Immature natural killer cell (primary cell): ENCODE results near the gene DOCK3. TPM values are rescaled to one million over a fixed set of nuclear protein-coding genes. Genes with fewer than 3 reads are reported as not detected.

Experiments
- DNase-seq, 3 donors: peaks; one replicate each; pipeline ENCODE4 v3.0.0; 2022; ENCODE audit warnings: mixed read lengths in 1 of 3
- H3K27ac Mint-ChIP-seq, 6 donors: one replicate each; pipeline ENCODE4 v1.8.0; 2020; ENCODE audit warnings: mixed read lengths in 6 of 6, mild to moderate bottlenecking in 5 of 6, inconsistent platforms in 4 of 6, moderate library complexity in 3 of 6
- H3K27me3 Mint-ChIP-seq, 3 donors: one replicate each; pipeline ENCODE4 v1.8.0; 2020 to 2021; ENCODE audit warnings: low read depth in 3 of 3, mild to moderate bottlenecking in 3 of 3, mixed read lengths in 3 of 3, moderate library complexity in 3 of 3, inconsistent platforms in 1 of 3
- H3K36me3 Mint-ChIP-seq, 3 donors: one replicate each; pipeline ENCODE4 v1.8.0; 2020; ENCODE audit warnings: mixed read lengths in 3 of 3, inconsistent platforms in 2 of 3, mild to moderate bottlenecking in 2 of 3
- H3K4me1 Mint-ChIP-seq, 2 donors: one replicate each; pipeline ENCODE4 v1.8.0; 2020; ENCODE audit warnings: inconsistent platforms in 2 of 2, mild to moderate bottlenecking in 2 of 2, mixed read lengths in 2 of 2, moderate library complexity in 1 of 2
- H3K4me3 Mint-ChIP-seq, 5 donors: one replicate each; pipeline ENCODE4 v1.8.0; 2020; ENCODE audit warnings: mild to moderate bottlenecking in 5 of 5, mixed read lengths in 5 of 5, inconsistent platforms in 3 of 5, moderate library complexity in 3 of 5
- H3K9me3 Mint-ChIP-seq, 6 donors: one replicate each; pipeline ENCODE4 v1.8.0; 2020; ENCODE audit warnings: mild to moderate bottlenecking in 6 of 6, mixed read lengths in 6 of 6, inconsistent platforms in 4 of 6, moderate library complexity in 3 of 6
- polyA plus RNA-seq, 3 donors: library from polyadenylated mRNA; unstranded; fragments of 300-500 nt; fragmentation: Illumina TruSeq; gene quantifications; one replicate each; pipeline ENCODE4 v1.2.3, GENCODE V29; 2021

The DOCK3 gene
- polyA plus RNA-seq, 3 donors from 2014 or later = 0.06 to 0.08 TPM; not detected in 1

GRCh38 chr3:50983887-50984286, 309.2 kb downstream of the DOCK3 start:
- no peak overlapping the region for H3K27ac Mint-ChIP-seq
- DNase-seq = no peak
- H3K4me3 Mint-ChIP-seq = no peak overlapping the region
- H3K4me1 Mint-ChIP-seq = peaks cover 0 to 2% of the 10 kb centered on the region in 2 donors
- peaks cover 0 to 9% (median 3%) of the 10 kb centered on the region in 6 donors for H3K9me3 Mint-ChIP-seq
- H3K36me3 Mint-ChIP-seq = peaks cover 0 to 4% (median 3%) of the 10 kb centered on the region in 3 donors
- H3K27me3 Mint-ChIP-seq = peaks cover 2 to 3% (median 3%) of the 10 kb centered on the region in 3 donors

DNA sequence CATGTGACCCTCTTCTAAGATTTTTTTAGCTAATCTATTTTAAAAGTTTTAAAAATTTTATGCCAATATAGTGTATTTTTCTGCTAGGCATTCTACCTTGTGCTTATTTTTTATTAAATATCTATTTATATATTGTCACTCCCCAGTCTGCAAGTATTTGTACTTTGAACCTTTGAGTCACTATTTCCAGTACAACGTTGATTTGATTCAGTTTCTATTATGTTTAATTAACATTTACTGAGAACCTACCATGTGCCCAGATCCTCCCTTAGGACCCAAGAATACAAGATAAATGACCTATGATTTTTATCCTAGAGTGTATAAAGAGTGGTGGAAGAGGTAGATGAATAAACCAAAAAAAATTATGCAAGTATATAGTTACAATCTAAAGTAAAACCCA, 311.2 kb downstream of the DOCK3 start:
- Mint-ChIP-seq H3K27ac (no peak overlapping the region), H3K9me3 (peaks cover 5 to 27% (median 15%) of the 10 kb centered on the region in 6 donors), H3K4me3 (no peak overlapping the region), H3K36me3 (peaks cover 0 to 19% (median 6%) of the 10 kb centered on the region in 3 donors), H3K27me3 (peaks cover 0 to 4% (median 0%) of the 10 kb centered on the region in 3 donors), H3K4me1 (peaks cover 0 to 2% of the 10 kb centered on the region in 2 donors)
- no peak for DNase-seq

DNA sequence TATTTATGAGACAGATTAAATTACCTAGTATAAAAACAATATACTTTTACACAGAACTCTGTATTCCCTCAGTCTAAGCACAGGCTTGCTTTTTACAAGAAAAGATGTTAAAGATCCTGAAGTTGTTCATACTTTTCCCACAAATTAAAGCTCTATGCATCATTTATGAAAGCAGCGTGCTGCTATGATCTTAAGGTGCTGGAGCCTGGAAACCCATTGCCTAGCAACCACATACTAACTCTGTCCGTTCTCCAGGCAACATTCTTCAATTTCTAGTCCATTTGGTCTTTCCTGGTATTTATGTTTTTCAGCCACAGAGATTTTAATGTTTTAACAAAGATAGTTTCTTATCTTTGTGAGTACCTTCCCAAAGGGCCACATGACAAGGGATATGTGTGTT, 312.0 kb downstream of the DOCK3 start:
- H3K27ac Mint-ChIP-seq = no peak overlapping the region
- H3K36me3 Mint-ChIP-seq = peaks cover 6 to 27% (median 14%) of the 10 kb centered on the region in 3 donors
- DNase-seq = no peak
- H3K4me3 Mint-ChIP-seq = no peak overlapping the region
- H3K4me1 Mint-ChIP-seq = peaks cover 0 to 2% of the 10 kb centered on the region in 2 donors
- peaks cover 12 to 35% (median 24%) of the 10 kb centered on the region in 6 donors for H3K9me3 Mint-ChIP-seq
- peaks cover 0 to 4% (median 0%) of the 10 kb centered on the region in 3 donors for H3K27me3 Mint-ChIP-seq

DNA sequence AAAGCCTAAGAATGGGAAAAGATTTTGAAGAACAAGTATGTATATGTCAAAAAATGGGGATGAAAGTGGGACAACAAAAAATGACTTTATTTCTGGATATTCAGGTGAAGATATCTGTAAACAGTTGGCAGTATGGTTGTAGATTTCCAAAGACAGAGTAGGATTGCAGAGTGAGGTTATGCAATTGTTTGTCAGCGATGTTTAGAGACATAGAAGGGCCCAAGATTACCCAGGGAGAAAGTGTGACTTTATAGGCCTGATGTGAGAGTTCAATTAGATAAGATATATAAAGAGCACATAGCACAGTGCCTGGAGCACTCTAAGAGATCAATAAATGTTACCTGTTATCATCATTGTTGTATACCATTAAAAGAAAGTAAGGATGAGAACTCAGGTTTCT, 319.8 kb downstream of the DOCK3 start:
- H3K27me3 Mint-ChIP-seq = peaks cover 0 to 4% (median 2%) of the 10 kb centered on the region in 3 donors
- peaks cover 12 to 31% (median 22%) of the 10 kb centered on the region in 6 donors for H3K9me3 Mint-ChIP-seq
- no peak for DNase-seq
- H3K27ac Mint-ChIP-seq = peak overlapping the region in 2 of 6 donors; percentile 4 to 22
- H3K36me3 Mint-ChIP-seq = peaks cover 7 to 23% (median 14%) of the 10 kb centered on the region in 3 donors
- no peak overlapping the region for H3K4me3 Mint-ChIP-seq
- peaks cover 6 to 20% of the 10 kb centered on the region in 2 donors for H3K4me1 Mint-ChIP-seq

- Mint-ChIP-seq H3K36me3 (peaks cover 7 to 15% (median 12%) of the 10 kb centered on the region in 3 donors), H3K4me1 (peaks cover 6 to 20% of the 10 kb centered on the region in 2 donors), H3K27ac (peak overlapping the region in 3 of 6 donors; percentile 14 to 64 (median 50)), H3K27me3 (peaks cover 0 to 2% (median 0%) of the 10 kb centered on the region in 3 donors), H3K9me3 (peaks cover 12 to 24% (median 18%) of the 10 kb centered on the region in 6 donors), H3K4me3 (no peak overlapping the region)
- no peak for DNase-seq
These were observed 320.5 kb downstream of the DOCK3 start for GRCh38 chr3:50995085-50995824.

GRCh38 chr3:51002495-51002894, 327.8 kb downstream of the DOCK3 start:
- no peak for DNase-seq
- Mint-ChIP-seq H3K36me3 (peaks cover 4 to 10% (median 9%) of the 10 kb centered on the region in 3 donors), H3K4me1 (peaks cover 11 to 12% of the 10 kb centered on the region in 2 donors), H3K27ac (no peak overlapping the region), H3K9me3 (peaks cover 0 to 8% (median 3%) of the 10 kb centered on the region in 6 donors), H3K27me3 (no peaks in the 10 kb centered on the region), H3K4me3 (no peak overlapping the region)

DNA sequence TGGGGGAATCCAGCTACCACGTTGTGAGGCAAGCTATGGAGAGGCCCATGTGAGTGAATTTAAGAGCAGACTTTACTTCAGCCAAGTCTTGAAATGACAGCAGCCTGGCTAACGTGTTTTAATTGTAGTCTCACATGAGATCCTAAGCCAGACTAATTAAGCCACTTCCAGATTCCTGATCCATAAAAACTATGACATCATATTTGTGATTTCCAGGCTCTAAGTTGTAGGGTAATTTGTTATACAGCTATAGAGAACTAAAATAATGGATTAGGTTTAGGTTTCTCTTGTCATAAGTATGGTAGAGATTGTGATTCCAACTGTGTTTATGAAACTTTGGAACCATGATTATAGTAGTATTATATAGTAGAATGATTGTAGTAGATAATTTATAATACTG, 329.5 kb downstream of the DOCK3 start:
- no peak for DNase-seq
- peaks cover 12 to 13% (median 12%) of the 10 kb centered on the region in 3 donors for H3K36me3 Mint-ChIP-seq
- no peak overlapping the region for H3K4me3 Mint-ChIP-seq

DNA sequence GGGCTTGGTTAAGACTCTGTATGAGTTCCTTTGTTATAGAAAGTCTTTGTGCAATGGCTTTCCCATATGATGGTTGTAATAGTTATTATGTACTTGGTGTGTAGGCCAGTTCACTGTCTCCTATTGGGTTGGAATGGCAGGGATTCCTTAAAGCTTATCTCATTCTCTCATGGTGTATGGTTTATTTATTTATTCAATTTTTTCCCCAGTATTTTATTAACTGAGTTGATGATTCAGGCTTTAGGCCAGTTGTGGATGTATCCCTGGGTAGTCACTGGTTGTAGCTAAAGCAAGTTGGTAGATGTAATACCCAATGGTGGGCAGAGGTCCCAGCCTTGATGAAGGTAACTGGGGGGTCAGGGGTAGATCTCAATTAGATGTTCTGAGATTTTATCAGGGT, 349.4 kb downstream of the DOCK3 start:
- Mint-ChIP-seq H3K36me3 (peaks cover 5 to 36% (median 25%) of the 10 kb centered on the region in 3 donors), H3K9me3 (peaks cover 0 to 3% (median 0%) of the 10 kb centered on the region in 6 donors), H3K4me1 (peaks cover 56 to 58% of the 10 kb centered on the region in 2 donors), H3K4me3 (peak overlapping the region; percentile 33 to 84 (median 80)), H3K27ac (peak overlapping the region; percentile 90 to 98 (median 96)), H3K27me3 (peaks cover 8 to 15% (median 8%) of the 10 kb centered on the region in 3 donors)
- no peak for DNase-seq

More for the DNA sequence above, 329.5 kb downstream of the DOCK3 start:
- Mint-ChIP-seq H3K4me1 (peaks cover 27 to 28% of the 10 kb centered on the region in 2 donors), H3K9me3 (peaks cover 5 to 18% (median 12%) of the 10 kb centered on the region in 6 donors), H3K27ac (no peak overlapping the region), H3K27me3 (no peaks in the 10 kb centered on the region)

DNA sequence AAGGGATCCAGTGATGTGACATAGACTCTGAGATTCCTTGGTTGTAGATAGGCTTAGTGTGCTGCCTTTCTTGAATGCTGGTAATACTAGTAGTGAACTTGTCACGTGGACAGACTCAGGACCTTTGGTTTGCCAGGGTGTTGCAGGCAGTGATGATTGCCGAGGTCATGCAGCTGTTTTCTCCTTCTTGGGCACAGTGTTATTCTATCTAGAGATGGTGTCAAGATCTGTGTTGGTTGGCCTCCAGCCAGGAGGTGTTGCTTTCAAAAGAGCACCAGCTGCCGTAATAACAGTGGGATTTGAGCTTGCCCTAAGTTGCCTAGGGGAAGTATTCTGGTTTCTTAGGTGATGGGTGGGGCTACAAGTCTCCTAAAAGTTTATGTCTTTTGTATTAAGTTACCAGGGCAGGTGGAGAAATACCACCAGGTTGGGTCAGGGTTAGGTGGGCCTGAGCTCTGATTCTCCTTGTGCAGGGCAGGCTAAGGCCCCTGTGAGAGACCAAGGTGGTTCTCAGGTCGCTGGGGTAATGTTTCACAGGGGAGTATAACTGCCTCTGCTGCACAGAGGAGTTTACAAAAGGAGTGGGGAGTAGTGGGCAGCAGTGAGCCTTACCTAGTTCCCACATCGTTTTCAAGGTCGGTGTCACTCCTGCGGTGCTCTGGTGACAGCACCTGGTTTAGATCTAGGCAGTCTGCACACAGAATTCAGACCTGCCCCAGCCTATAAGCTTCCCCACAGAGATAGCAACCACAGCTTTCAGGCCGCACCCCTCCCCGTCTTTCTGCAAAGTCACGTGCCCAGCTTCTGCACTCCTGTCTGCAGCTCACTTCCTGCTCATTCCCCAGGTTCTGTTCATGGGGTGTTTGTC, 350.3 kb downstream of the DOCK3 start:
- Mint-ChIP-seq H3K4me1 (peaks cover 57 to 58% of the 10 kb centered on the region in 2 donors), H3K27ac (peak overlapping the region; percentile 90 to 98 (median 96)), H3K36me3 (peaks cover 9 to 35% (median 25%) of the 10 kb centered on the region in 3 donors), H3K27me3 (peaks cover 8 to 15% (median 8%) of the 10 kb centered on the region in 3 donors), H3K9me3 (peaks cover 0 to 3% (median 0%) of the 10 kb centered on the region in 6 donors), H3K4me3 (peak overlapping the region; percentile 75 to 84 (median 80))
- DNase-seq = peak; percentile 88 to 94 (median 92)

DNA sequence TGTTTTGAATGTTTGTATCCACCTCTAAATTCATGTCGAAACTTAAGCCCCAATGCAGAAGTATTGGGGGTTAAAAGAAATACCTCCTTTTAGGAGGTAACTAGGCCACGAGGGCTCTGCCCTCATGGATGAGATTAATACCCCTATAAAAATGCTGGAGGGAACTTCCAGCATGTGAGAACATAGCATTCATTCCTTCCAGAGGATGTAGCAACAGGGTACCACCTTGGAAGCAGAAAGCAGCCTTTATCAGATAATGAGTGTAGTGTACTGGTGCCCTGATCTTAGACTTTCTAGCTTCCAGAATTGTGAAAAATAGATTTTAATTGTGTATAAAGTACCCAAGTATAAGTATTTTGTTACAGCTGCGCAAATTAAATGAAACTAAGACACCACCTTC, 356.9 kb downstream of the DOCK3 start:
- Mint-ChIP-seq H3K27me3 (peaks cover 0 to 7% (median 5%) of the 10 kb centered on the region in 3 donors), H3K4me1 (peaks cover 13 to 16% of the 10 kb centered on the region in 2 donors), H3K9me3 (peaks cover 0 to 3% (median under 1%) of the 10 kb centered on the region in 6 donors), H3K36me3 (peaks cover 8 to 18% (median 13%) of the 10 kb centered on the region in 3 donors), H3K4me3 (no peak overlapping the region), H3K27ac (no peak overlapping the region)
- DNase-seq = no peak

- Mint-ChIP-seq H3K36me3 (peaks cover 0 to 6% (median 0%) of the 10 kb centered on the region in 3 donors), H3K4me1 (peaks cover 0 to 1% of the 10 kb centered on the region in 2 donors), H3K27ac (no peak overlapping the region), H3K27me3 (peaks cover 0 to 3% (median 2%) of the 10 kb centered on the region in 3 donors), H3K4me3 (no peak overlapping the region), H3K9me3 (peaks cover 0 to 5% (median 1%) of the 10 kb centered on the region in 6 donors)
- DNase-seq = no peak
These were observed 360.9 kb downstream of the DOCK3 start for GRCh38 chr3:51035630-51036029.

GRCh38 chr3:51044982-51045381, 370.3 kb downstream of the DOCK3 start:
- Mint-ChIP-seq H3K9me3 (no peaks in the 10 kb centered on the region), H3K27ac (peak overlapping the region in 3 of 6 donors; percentile 0 to 44 (median 1)), H3K4me3 (no peak overlapping the region), H3K27me3 (peaks cover 4 to 7% (median 6%) of the 10 kb centered on the region in 3 donors), H3K4me1 (peaks cover 0 to 3% of the 10 kb centered on the region in 2 donors), H3K36me3 (no peaks in the 10 kb centered on the region)
- no peak for DNase-seq

DNA sequence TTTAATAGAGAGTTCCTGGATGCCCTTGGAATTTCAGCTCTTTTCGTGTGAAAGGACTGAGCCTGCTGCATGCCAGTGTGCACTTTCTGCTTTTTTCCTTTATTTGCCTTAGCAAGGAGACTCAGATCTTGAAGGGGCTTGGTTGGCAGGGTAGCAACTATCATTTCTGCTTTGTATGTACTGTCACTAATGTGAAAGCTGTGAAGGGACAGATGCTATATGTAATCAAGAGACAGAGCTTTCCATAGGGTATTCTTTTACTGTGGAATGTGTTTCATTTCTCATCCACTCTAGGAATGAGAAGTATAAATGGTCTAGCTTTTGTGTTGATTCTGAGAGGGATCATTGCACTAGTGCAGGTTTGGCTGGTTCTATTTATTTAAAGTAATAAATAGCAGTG, 377.8 kb downstream of the DOCK3 start:
- H3K9me3 Mint-ChIP-seq = no peaks in the 10 kb centered on the region
- peaks cover 0 to 4% (median 2%) of the 10 kb centered on the region in 3 donors for H3K27me3 Mint-ChIP-seq
- no peak overlapping the region for H3K4me3 Mint-ChIP-seq
- H3K27ac Mint-ChIP-seq = no peak overlapping the region
- H3K36me3 Mint-ChIP-seq = peaks cover 0 to 5% (median 0%) of the 10 kb centered on the region in 3 donors
- no peak for DNase-seq
- H3K4me1 Mint-ChIP-seq = no peaks in the 10 kb centered on the region
